Activated CD4-positive, alpha-beta T cell treated with anti-CD3 and anti-CD28 coated beads, Interleukin-2, amount 50 U/mL, for 48 hours (primary cell): ENCODE measurements around the gene PLCXD1.
"Not testable (repeated sequence)": the region's sequence is repeated elsewhere in the genome, so short reads cannot be mapped to it uniquely, and the experiment has no call there.

Experiments used
- DNase-seq, 2 experiments: peaks; one replicate each; pipeline ENCODE4 v3.0.0-alpha.2; 2020

Gene PLCXD1

DNA sequence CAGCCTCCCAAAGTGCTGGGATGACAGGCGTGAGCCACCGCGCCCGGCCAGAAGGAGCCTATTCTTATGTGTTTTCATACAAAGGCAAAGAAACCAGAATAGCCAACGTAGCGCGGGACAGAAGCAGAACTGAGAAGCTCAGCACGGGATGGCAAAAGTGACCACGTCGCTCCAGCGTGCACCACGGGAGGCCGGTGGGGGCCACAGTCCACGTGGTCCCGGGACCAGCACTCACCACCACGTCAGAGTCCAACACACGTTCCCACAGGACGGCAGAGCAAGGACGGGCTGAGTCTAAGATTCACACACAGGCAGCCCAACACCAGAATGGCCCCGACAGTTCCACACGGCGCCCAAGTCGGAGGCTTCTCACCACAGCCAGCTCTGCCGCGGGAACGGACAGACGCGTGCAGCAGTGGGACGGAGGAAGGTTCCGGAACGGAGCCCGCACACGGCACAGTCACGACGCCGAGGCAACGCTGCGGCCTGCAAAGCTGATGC is 56.2 kb downstream of the PLCXD1 start:
- DNase-seq = no peak

DNA sequence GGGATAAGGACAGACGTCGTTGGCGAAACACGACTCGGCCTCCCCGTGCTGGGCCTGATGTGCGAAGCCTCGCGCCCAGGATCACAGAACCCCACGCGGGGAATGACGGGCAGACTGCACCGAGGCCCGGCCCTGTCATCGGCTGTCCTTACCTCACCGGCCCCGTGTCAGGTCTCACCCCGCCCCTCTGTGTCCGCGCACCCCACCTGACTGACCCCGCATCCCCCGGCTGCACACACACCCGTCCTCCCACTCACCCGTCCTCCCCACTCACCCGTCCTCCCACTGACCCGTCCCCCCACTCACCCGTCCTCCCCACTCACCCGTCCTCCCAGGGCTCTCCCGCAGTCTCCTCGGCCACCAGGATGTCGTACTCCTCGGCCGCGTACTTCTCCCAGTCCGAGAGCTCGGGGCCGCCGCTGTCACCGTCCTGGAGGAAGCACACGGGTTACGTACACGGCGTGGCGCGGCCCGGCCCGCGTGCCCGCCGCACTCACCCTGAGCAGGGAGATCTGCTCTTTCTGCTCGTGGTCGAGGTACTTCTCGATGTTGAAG is 57.2 kb downstream of the PLCXD1 start:
- no peak for DNase-seq

DNA sequence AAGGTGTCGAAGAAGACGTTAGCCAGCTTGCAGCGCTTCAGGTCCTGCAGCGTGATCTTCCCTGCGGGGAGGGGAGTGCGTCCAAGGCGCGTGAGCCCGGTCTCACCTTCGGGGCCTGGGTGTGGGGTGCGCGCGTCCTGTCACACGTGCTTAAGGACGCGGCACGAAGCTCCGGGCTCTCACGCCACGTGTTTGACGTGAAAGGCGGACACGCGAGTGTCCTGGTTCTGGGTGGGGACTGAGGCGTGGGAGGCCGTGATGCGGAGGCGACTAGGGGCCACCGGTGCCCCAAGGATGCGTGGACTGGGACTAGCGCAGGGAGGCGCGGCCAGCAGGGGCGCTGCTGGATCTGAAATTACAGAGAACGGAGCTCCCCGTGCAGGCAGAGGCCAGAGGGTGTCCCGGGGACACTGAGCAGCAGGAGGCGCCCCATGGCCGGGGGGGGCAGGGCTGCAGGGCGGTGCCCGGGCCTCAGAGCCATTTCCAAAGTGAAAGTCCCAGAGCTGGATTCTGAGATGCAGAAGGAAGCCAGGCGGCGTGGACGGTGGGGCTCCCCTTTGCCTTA is 57.7 kb downstream of the PLCXD1 start:
- DNase-seq = no peak

DNA sequence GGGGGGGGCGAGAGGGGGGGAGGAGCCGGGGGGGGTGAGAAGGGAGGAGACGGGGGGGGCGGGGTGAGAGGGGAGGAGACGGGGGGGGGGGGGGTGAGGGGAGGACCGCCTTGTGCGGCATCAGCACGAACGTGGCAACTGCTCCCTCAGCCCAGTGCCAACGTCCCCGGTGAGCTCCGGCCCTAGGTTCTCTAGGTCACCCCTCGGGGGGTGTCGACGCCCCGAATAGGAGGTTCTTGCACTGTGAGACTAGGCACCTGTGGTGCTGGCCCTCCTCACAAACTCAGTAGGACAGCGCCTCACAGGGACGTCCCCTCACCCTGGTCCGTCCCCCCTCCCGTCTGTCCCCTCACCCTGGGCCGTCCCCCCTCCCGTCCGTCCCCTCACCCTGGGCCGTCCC is 58.9 kb downstream of the PLCXD1 start:
- no peak for DNase-seq

DNA sequence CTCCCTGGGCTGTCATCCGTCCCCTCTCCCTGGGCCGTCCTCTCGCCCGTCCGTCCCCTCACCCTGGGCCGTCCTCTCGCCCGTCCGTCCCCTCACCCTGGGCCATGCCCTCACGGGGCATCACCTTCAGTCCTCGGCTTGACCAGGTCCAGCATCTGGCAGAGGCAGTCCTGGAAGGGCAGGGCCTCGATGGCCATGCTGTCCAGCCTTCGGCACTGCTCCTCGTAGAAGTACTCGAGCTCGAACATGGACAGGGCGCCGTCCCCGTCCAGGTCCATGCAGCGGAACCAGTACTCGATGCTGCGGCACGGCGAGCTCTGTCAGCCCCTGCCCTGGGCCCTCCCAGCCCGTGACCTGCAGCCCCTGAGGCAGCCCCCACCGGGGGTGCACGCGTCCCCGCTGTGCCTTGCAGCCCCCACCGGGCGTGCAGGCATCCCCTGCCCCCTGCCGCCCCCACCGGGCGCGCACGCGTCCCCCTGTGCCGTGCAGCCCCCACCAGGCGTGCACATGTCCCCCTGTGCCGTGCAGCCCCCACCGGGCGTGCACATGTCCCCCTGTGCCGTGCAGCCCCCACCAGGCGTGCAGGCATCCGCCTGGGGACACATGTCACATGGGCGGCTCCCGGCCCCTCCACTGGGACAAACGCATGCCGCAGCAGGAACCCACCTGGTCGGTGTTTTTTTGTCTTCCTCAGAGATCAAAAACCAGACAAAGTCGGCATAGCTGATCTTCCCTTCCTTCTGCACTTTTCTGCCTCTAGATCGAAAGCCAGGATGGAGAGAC is 59.7 kb downstream of the PLCXD1 start:
- no peak for DNase-seq

DNA sequence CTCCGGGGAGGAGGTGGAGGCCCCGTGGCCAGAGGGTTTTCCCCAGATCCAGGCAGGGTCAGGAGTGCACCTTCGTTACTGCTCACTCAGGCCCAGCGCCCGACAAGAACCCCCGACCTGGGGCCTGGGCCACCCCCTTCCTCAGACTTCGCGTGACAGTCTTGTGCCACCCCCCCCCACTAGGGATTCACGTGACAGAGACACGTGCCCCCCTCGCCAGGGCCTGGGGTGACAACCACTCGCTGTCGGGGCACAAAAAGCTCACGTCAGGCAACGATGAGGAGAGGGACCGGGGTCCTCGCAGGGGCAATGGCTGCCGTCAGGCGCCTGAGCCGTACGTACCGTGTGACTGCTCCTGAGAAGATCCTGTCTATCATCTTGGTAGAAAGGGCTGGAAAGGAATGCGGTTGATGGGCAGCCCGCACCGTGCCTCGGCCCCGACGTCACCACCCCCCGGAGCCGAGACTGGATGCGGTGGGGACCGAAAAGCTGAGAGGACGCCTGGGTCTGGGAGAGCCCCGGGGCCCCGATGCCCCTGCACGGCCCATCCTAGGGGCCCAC is 60.4 kb downstream of the PLCXD1 start:
- no peak for DNase-seq

DNA sequence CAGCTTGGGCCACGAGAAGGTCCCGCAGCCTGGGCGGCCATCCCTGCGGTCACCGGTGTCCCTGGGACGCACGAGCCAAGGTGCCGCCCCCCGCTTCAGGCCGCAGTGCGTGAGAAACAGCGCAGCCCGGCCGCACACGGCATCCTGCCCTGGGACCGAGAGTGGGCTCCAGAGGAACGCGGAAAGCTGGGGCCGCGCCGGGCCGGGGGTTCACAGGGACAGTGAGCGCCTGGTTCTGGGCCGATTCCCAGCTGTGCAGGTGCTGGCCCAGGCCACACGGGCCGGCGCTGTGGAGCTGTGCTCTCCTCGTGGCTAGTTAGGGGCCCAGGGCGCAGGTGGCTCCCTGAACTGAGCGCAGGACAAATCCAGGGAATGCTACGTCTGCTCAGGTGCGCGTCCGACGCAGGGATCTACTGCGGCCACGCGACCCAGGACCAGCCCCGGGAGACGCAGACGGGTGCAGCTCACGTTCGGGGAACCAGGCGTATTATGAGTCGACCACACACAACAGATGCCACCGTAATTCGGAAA is 63.3 kb downstream of the PLCXD1 start:
- DNase-seq = no peak

DNA sequence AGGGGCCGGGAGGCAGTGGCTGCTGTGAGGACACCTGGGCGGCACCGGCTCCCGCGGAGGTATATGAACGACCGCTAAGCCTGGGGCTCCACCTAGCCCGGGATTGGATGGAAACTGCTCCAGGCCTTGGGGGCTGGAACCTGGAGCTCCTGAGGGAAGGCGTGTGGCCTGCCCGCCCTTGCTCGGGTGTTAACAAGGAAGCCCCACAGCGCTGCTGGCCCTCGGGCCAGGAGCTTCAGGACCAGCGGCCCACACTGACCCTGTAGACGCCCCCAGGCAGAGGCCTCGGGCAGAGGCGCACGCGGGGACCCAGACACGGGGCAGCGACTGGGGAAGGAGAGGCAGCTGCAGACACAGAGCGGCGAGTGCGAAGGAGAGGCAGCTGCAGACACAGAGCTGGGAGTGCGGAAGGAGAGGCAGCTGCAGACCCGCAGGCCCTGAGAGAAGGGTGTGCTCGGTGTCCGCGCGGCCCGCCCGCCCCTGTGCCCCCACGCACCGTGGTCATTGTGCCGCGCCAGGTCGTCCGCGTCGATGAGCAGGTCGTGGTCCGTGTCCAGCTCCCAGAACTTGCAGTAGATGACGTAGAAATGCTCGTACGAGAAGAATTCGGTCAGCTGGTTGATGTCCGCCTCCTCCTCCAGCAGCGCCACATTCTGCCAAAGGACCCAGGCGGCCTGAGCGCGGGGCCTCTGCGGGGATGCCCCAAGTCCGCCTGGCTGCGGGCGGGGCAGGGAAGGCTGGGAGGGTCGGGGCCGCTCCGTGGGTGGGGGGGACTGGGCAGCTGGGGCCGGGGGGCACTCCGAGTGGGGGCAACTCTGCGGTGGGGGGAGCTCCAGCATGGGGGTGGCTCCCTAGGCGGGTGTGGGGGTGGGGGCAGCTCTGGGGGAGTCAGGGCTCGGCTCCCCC is 64.1 kb downstream of the PLCXD1 start:
- DNase-seq = no peak

DNA sequence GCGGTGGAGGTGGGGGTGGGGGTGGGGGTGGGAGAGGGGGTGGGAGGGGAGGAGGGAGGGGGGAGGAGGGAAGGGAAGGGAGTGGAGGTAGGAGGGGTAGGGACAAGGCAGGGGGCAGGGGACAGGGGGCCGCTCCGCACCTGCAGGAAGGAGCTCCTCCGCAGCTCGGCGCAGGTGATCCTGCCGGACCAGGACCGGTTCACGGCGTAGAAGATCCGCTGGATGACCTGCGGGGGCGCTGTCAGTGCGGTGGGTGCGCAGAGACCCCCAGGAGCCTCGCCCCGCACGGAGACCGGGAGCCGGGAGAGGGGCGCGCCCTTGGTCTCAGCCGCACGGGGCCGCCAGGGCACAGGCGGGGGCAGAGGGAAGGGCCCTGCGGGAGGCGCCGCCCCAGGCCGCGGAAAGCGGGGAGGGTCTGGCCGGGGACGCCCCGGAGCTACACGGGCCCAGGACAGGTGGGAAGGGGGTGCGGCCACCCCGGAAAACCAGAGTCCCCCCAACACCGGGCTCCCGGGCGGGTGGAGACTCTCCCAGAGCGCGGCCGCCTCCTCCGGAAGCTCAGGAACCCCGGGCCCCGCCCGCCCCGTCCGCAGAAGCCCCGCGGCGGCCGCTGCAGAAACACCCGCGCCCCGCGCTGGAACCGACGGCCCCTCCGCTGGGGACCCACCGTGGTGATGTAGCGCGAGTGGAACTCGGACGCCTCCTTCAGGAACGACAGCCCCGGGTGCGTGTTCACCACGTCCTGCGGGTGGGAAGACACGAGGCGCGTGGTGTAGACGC is 65.0 kb downstream of the PLCXD1 start:
- DNase-seq = no peak

DNA sequence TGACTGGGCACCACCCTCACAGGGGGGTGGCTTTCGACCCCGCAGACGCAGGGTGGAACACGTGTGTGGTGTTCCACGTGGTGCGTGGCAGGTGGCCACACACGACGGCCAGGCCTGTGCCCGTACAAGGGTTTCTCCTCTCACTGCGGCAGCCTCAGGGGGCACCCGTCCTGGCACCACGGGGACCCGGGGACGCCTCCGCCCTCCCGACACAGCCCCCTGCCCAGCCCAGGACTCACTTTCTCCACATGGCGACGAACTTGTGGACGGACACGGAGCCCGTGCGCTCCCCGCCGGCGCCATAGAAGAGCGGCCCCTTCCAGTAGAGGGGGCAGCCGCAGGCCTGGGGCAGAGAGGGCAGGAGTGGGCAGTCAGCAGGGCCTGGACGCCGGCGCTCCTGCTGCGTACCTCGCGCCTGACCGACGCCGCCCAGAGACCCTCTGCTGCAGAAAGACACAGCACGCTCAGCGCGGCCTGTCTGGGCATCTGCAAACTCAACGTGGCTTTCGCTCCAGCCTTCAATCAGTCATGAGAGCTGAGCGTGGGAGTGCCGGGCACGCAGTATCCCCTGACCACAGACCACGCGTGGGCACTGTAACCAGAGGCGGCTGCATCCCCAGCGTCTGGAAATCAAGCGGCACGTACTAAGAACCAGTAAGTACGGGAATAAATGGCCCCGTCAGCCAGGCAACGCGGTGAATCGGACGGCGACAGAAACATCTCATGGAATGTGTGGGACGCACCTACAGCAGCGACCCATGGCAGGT is 66.4 kb downstream of the PLCXD1 start:
- no peak for DNase-seq

DNA sequence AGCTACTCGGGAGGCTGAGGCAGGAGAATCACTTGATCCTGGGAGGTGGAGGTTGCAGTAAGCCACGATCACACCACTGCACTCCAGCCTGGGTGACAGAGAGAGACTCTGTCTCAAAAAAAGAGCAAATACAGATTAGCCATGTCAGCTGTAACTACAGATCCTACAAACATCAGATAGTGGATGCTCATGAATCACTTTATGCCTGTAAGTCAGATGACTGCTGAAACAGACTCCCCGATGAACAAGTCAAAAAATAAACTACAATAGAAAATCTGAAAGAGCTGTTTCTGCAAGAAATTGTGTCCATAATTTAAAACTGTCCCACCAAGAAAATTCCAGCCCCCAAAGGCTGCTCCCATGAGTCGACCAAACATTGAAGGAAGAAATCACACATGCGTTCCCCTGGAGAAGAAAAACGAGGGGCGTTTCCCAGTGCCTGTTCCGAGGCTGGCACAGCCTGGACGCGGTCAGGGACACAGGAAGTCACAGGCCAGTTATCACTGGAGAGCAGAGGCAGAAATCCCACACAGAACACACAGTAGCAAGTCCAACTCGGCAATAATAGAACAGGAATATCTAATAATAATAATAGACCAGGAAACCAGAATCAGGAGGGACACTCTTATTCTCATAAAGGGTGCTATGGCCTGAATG is 67.4 kb downstream of the PLCXD1 start:
- no peak for DNase-seq

DNA sequence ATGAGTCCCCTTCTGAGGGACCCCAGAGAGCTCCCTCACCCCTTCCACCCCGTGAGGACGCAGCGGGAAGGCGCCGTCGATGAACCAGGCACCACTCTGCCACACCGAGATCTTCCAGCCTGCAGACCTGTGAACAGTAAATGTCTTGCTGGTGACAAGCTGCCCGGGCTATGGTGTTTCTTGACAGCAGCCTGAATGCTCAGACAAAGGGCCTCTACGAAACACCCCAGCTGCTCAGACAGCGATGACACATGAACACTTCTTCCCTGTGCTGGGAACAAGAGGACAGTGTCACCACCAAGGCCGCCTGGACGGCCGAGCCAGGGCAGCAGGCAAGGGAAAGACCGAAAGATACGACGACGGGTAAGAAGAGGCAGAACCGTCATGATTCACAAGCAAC is 68.0 kb downstream of the PLCXD1 start:
- DNase-seq = no peak

DNA sequence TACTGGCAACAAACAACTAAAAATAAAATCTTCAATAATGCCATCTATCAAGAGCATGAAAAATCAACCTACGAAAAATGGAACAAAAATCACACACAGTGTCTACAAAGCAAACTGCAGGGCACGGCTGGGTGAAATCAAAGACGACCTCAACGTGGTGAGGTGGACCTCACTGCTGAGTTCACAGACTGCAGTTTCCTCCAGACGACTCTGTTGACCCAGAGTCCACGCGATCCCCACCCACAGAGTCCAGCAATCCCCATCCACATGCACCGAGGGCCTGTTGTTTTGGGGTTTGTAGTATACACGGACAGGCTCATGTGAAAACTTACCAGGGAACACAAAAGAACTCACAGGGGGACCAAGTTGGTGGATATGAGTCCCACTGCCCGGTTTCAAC is 68.5 kb downstream of the PLCXD1 start:
- DNase-seq = no peak

DNA sequence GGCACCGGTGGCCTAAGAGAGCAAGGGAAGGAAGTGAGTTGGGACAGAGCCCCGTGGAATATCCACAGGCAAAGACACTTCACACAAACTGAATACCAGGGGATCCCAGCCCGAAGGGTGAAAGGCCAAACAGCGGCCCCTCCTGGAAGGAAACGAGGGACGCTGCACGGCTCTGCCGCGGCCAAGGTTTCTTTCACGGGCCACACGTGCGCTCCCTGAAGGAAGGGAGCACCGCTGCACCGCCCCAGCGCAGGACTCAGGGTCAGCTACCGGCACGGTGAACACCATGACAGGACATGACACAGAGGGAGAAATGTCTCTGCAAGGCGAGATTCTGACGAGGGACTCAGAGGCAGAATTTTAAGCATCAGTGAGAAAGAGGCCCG is 69.0 kb downstream of the PLCXD1 start:
- no peak for DNase-seq

DNA sequence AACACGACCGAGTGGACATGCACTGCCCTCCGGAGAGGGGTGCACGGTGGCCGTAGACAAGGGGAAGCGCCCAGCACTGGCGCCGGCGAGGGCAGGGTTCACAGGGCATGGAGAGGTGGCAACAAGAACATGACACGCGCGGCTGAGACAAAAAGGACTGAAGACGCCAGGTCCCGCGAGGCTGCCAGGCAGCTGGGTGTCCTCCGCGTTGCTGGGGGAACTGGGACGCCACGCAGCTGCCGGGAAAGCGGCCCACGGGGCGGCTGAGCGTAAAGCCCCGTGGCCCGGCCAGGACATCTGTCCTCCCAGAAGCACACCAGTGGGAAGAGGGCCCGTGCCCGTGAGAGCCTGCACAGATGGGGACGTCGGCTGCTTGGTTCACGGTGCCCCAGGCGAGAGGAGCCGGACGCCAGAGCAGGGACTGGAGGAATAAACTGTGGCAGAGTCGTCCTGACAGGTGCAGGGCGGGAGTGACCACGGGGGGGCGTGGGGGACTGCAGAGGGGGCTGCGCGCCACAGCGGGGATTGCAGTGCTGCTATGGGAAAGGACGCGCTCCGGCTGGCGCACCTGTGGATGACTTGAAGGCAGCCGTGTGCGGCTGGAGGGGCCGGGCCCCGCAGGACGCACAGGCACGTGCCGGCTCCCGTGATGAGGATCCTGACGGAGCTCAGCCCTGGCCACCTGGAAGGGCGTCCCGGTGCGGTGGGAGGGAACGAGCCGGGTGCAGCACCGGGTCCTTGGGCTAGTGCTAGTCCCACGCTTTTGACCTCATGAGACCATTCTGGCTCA is 69.5 kb downstream of the PLCXD1 start:
- DNase-seq = no peak

DNA sequence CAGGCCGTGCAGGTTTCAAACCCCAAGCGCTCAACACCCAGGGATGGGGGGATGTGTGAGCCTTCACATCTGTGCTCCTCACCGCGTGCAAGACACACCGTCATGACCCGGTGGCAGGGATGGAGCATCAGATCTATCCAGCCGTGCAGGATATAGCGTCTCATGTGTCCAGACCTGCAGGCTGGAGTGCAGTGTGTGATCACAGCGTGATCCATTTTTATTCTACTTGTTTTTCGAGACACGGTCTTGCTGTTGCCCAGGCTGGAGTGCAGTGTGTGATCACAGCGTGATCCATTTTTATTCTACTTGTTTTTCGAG is 70.1 kb downstream of the PLCXD1 start:
- DNase-seq = not testable (repeated sequence)

DNA sequence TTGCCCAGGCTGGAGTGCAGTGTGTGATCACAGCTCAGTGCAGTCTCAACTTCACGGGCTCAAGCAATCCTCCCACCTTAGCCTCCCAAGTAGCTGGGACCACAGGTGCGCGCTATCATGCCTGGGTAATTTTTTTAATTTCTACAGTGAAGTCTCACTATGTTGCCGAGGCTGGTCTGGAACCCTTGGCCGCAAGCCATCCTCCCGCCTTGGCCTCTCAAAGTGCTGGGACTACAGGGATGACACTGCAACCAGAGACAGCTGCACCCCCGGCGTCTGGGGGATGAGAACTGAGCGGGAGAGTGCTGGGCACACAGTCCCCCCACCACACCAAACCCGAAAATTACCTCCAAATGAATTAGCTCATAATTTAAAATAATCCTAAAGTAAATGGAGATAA is 70.6 kb downstream of the PLCXD1 start:
- DNase-seq = no peak

DNA sequence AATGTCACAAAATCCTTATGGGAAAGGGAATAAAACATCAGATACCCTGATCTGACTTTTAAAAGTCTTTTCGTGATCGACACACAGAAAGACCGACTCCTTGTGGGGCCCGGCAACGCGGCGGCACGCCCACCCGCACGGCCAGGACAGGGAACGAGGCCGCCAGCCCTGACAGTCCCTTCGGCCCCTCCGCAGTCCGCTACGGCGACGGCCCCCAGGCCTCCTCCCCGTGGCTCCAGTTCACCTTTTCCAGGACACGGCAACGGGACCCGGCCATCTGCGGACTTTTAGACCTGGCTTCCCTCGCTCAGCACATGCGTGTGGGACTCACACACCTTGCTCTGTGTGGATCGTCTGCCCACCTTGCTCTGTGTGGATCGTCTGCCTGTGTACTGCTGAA is 71.0 kb downstream of the PLCXD1 start:
- no peak for DNase-seq

DNA sequence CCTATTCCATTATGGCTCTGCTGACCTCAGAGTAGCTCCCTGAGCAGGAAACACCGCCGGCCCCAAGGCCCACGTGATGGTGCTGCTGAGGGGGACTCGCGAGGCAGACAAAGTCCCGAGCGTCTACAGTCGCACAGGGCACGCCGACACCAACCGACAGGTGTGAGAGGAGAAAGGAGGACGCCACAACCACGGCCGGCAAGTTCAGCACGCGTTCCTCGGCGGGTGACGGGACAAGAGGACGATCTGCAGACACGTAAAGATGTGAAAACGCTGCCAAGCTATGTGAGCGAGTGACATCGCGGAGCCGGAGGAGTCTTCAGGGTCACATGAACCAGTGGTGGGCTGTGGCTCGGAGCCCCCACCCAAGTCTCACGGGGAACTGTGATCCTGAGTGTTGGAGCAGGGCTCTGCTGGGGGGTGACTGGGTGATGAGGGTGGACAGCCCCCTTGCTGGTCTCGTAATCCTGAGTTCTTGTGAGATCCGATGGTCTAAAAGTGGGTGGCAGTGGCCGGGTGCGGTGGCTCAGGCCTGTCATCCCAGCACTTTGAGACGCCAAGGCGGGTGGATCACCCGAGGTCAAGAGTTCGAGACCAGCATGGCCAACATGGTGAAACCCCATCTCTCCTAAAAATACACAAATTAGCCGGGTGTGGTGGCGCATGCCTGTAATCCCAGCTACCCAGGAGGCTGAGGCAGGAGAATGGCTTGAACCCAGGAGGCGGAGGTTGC is 71.6 kb downstream of the PLCXD1 start:
- DNase-seq = no peak
